A549 (cell line): ENCODE measurements around the gene DMPK.

Experiments
- CHD4 ChIP-seq: fragments of 200-600 bp; sonication (generic); IDR thresholded peaks from 2 replicates; pipeline ENCODE4 v1.6.1; 2016; ENCODE audit warnings: antibody characterized with exemption, mild to moderate bottlenecking, borderline replicate concordance
- CTCF ChIP-seq: fragments of >200 bp; sonication (Bioruptor Twin); formaldehyde crosslinking; IDR thresholded peaks from 3 replicates; pipeline ENCODE4 v1.5.1; 2016
- EP300 ChIP-seq, 2 experiments: fragments of >200 bp; sonication (Bioruptor Twin); formaldehyde crosslinking; IDR thresholded peaks; 2 replicates in 1 of 2; 3 replicates in 1 of 2; pipeline ENCODE4 v1.6.1; 2016 to 2017
- MAFK ChIP-seq: fragments of 450-650 bp; IDR thresholded peaks from 2 replicates; pipeline ENCODE4 v1.6.1; 2014; ENCODE audit not compliant: partially characterized antibody
- PBX3 ChIP-seq: IDR thresholded peaks from 2 replicates; pipeline ENCODE4 v1.6.1; 2012
- TF ChIP-seq, protein P1 (sequence below): IDR thresholded peaks from 2 replicates; pipeline ENCODE4 v1.6.1; 2012

DNA sequence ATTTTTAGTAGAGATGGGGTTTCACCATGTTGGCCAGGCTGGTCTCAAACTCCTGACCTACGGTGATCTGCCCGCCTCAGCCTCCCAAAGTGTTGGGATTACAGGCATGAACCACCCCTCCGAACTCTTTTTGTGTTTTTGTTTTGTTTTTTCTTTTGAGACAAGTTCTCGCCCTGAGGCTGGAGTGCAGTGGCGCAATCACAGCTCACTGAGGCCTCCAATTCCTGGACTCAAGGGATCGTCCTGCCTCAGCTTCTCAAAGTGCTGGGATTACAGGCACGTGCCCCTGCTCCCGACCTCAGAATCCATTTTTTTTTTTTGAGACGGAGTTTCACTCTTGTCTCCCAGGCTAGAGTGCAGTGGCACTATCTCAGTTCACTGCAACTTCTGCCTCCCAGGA lies 24.6 kb downstream of the DMPK start:
- no peak for TF ChIP-seq CTCF
- TF ChIP-seq MAFK, result no peak
- no peak for TF ChIP-seq PBX3
- TF ChIP-seq EP300 (IDR thresholded peaks at IDR 0.05), result no peak
- no peak for TF ChIP-seq CHD4
- TF ChIP-seq, protein P1, sequence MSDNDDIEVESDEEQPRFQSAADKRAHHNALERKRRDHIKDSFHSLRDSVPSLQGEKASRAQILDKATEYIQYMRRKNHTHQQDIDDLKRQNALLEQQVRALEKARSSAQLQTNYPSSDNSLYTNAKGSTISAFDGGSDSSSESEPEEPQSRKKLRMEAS, result no peak
